NCI-H446 treated with DMSO at 0.1 percent for 48 hours (cell line): Measurements from ENCODE around the gene HOXD12.
A peak's percentile ranks its signal among the peaks of the same experiment; 100 is the strongest.

ENCODE experiments used
- DNase-seq: peaks from one replicate; lab custom pipeline; 2025; lab: John Stamatoyannopoulos, UW

HOXD12 gene

GRCh38 chr2:176130957-176131847 is 31.6 kb downstream of the HOXD12 start:
- DNase-seq: no peak

DNA sequence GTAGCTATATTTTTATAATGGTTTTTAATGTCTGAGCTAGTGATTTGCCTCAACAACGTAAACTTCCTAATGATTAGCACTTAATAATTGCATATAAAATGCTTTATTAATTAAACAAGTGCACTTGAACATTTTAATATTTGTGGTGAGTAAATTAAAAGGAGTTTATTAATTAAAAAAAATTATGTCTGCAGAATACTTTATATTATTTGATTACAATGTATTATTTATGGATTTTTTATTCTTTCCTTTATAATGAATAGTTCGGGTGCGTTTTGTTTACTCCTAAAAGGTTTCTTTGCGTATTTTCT is 32.2 kb downstream of the HOXD12 start:
- DNase-seq: no peak

GRCh38 chr2:176132205-176133171 is 32.9 kb downstream of the HOXD12 start:
- DNase-seq: no peak

GRCh38 chr2:176133389-176133788 is 33.8 kb downstream of the HOXD12 start:
- no peak for DNase-seq

GRCh38 chr2:176134035-176134434 is 34.4 kb downstream of the HOXD12 start:
- no peak for DNase-seq

DNA sequence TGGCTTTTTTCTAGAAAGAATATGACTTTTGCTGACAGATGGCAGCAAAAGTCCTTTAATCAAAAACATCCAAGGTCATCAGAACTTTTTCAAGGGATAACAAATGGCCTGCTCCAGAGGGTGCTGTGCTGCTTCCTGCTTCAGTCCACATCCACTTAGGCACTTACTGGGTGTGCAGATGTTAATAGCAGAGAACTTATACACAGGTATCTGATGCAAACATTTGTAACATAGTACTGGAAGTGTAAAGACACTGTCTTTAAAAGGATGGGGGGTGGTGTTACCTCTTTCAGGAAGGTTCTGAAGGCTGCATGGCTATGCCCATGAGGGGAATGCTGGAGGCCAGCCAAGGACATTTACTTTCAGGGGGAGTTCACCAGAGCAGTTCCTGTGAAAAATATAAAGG is 35.4 kb downstream of the HOXD12 start:
- no peak for DNase-seq

DNA sequence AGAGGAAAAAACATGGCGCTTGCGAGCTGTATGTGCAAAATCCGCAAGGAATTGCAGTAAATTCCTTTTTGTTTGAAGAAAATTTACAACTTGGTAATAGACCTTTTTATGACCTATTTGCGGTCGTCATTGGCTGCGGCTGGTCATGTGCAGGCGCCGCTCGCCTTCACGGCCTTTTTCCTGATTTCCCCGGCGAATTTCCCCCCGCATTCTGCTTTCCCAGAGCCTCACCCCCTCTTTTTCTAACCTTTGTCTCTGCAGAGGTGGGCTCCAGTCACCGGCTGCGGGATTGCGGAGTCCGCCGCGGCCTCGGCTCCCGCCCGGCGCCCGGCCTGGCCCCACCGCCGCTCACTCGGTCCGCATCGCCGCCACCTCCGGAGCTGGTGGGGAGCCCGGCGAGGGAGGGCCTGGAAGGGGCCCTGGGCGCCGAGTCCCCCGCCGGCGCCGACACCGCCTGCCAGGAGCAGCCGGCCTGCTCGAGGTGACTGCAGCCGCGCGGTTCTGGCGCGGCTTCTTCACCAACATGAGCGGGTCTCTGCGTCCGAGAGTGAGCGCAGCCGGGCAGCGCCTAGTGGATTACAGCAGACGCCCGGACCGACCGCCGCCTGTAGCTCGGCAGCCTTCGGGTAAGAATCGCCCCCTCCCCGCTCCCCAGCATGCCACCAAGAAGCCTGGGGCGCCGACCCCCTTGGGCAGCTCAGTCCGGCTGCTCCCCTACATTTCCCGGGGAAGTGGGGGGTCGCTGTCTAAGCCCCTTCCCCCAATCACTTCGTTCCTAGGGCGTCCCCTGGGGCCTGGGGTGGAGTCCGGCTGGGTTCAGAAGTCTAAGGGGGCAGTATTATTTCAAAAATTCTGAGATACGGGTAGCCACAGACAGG is 37.0 kb downstream of the HOXD12 start:
- no peak for DNase-seq

DNA sequence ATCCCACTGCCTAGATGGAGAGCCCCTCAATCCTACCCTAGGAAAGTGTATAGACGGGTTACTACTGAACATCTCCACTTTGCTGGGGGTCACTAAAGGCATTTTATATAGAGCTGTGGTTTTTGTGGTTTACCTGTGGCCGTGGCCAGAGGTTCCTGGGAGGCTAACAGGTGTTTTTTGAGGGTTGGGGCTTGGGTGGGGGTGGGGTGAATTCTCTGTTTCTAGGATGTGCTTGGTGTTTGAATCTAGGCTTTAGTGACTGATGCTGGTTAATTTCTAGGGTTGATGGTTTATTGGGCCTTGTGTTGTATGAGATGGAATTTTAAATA is 37.6 kb downstream of the HOXD12 start:
- no peak for DNase-seq

- no peak for DNase-seq
These were observed 38.3 kb downstream of the HOXD12 start for GRCh38 chr2:176137906-176138305.

DNA sequence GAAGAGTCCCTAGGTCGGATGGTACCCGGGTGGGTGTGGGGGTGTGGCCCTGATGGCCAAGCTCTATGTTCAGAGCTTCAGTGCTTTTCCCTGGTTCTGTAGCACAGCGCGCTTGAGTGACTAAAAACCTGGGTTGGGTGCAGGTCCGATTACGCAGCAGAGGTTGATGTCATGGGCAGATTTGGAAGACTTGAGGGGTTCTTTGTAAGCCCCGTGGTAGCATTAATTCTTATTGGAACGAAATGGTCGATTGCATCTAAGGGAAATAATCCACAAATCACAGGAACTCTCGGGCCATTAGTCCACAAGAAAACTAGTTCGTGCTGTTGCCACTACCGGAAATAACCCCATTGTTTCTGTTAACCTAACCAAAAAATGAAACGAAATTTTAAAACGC is 38.9 kb downstream of the HOXD12 start:
- DNase-seq: no peak

DNA sequence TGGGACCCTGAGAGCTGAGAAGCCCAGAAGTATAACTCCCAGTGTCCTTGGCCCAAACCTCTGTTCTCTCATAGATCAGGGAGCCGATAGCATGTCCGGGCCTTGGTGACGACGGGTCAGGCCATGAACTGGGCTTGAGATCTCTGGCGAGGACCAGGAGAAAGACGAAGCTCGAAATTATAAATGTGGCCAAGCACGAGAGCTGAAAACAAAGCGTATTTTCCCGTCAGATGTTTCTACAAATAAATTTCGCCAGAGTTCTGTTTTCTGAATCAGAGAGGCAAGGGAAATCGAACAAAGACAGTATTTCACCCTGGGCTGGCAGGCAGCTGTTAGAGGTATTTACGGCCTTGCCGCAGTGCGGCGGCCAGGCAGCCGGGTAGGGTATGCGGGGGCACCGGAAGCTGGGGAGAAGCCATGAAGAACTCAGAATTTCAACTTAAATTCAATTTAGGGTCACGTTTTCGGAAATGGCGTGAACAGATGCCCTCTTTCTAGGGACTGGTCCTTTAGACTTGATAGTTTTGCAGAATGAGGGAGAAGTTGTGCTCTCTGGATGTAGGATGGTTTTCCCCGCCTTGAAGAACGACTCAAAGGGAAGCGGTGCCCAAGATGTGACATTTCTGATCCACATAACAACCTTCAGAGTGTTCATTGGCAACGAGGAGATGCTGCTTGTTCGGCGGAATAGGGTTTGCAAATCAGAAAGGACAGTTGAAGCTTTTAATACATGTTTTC is 39.5 kb downstream of the HOXD12 start:
- no peak for DNase-seq

DNA sequence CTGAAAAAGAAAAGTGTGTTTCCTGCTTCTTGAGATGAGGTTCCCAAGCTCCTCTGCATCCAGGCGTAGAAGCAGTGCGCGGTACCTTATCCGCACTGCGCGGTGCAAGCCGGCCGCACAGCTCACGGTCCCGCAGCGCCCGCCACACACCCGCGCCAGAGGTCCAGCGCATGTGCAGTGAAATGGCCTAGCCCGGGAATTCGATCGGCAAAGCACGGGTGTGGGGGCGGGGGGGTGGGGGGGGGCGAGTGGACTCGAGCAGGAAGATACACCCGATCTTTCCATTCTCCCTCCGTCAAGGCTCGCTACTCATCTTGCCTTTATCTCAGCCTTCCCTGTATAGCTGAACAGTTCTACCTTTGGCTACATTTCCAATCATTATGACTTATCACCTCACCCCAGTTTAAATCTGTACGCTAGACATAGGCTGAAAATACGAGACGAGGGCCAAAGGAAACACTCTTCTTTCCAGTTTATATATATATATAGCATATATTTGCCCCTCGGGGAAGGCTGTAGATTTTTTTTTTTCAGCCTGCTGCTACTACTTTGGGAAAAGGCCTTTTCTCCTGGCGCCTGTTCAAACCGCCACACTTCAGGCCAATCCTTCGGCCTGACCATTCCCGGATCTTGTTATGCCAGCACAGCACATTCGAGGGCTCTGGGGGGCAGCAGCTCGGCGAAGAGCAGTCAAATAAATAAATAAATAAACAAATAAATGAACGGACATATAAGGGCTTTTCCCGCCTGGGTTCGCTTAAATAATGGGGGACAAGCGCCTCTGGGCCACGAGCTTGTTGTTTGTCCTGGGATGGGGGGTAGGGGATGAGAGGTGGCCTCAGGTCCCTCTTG is 40.3 kb downstream of the HOXD12 start:
- no peak for DNase-seq

- peak; percentile 33 for DNase-seq
These were observed 41.1 kb downstream of the HOXD12 start for GRCh38 chr2:176140513-176141317.

GRCh38 chr2:176142281-176142680 is 42.7 kb downstream of the HOXD12 start:
- no peak for DNase-seq

DNA sequence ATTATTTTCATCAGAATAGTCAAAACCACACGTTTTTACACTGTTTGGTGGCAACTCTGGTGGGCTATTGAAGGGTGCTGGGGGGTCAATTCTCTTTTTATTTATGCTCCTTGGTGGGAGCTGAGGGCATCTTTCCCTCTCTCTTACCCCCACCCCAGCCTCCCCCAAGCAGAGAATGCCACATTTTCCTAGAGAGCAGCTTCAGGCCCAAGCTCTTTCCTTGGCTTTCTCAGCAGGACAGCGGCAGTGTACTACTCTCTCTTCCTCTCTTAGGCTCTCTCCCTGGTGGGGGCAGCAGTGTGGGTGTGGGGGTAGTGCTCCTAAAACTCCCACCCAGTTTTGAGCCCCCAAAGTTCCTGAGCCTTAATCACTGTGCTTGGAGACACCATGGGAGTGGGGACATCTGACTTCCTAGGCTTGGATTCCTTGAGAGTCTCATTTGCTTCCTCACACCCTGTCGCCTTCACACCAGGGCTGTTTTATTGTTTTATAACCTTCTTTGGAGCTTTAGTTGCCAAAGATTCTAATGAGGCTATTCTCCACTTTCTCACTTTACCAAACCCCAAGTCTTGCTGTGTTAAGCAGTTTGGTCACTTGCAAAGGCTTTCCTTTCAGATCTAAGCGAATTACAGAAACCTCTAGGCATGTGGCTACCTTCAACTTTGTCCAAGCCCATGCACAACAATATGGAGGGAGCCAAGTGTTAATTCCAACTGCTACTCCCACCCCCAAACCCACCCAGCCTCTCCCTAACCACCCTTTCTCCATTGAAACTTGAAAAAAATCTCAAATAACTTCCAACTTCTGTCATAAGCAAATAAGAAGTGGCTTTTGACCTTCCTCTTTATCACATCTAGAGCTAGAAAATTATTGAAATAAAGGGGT is 45.7 kb downstream of the HOXD12 start:
- no peak for DNase-seq

- DNase-seq: no peak
These were observed 46.5 kb downstream of the HOXD12 start for GRCh38 chr2:176146101-176146500.

GRCh38 chr2:176146645-176147044 is 47.0 kb downstream of the HOXD12 start:
- DNase-seq: no peak

GRCh38 chr2:176147210-176147799 is 47.7 kb downstream of the HOXD12 start:
- no peak for DNase-seq
